ENCODE results near the gene CD99L2.
"Not testable (repeated sequence)": the region's sequence is repeated elsewhere in the genome, so short reads cannot be mapped to it uniquely, and the experiment has no call there.

Gene CD99L2

GRCh38 chrX:150849486-150849885 is 49.0 kb downstream of the CD99L2 start:
- peak; percentile 6 for DNase-seq

GRCh38 chrX:150848914-150849365 is 49.5 kb downstream of the CD99L2 start:
- peak; percentile 48 for DNase-seq

- no peak for DNase-seq
These were observed 51.4 kb downstream of the CD99L2 start for GRCh38 chrX:150847088-150847487.

- DNase-seq: no peak
These were observed 52.3 kb downstream of the CD99L2 start for GRCh38 chrX:150846130-150846529.

- no peak for DNase-seq
These were observed 53.4 kb downstream of the CD99L2 start for GRCh38 chrX:150845091-150845490.

- DNase-seq: no peak
These were observed 54.5 kb downstream of the CD99L2 start for GRCh38 chrX:150844016-150844415.

GRCh38 chrX:150842198-150842685 is 56.2 kb downstream of the CD99L2 start:
- DNase-seq: no peak

GRCh38 chrX:150841456-150842197 is 56.8 kb downstream of the CD99L2 start:
- no peak for DNase-seq

- no peak for DNase-seq
These were observed 60.6 kb downstream of the CD99L2 start for GRCh38 chrX:150837845-150838244.

- DNase-seq: no peak
These were observed 63.8 kb downstream of the CD99L2 start for GRCh38 chrX:150834695-150835094.

- no peak for DNase-seq
These were observed 64.9 kb downstream of the CD99L2 start for GRCh38 chrX:150833454-150834056.

- no peak for DNase-seq
These were observed 66.6 kb downstream of the CD99L2 start for GRCh38 chrX:150831863-150832262.

- no peak for DNase-seq
These were observed 69.7 kb downstream of the CD99L2 start for GRCh38 chrX:150828785-150829184.

GRCh38 chrX:150824352-150824751 is 74.1 kb downstream of the CD99L2 start:
- not testable (repeated sequence) for DNase-seq

GRCh38 chrX:150823826-150824225 is 74.6 kb downstream of the CD99L2 start:
- not testable (repeated sequence) for DNase-seq

- DNase-seq: no peak
These were observed 76.5 kb downstream of the CD99L2 start for GRCh38 chrX:150821971-150822370.

- DNase-seq: peak; percentile 26
These were observed 84.5 kb downstream of the CD99L2 start for GRCh38 chrX:150813922-150814321.

GRCh38 chrX:150806827-150807226 is 91.6 kb downstream of the CD99L2 start:
- no peak for DNase-seq

GRCh38 chrX:150805736-150806135 is 92.7 kb downstream of the CD99L2 start:
- no peak for DNase-seq

GRCh38 chrX:150792949-150793527 is 105.4 kb downstream of the CD99L2 start:
- no peak for DNase-seq

- no peak for DNase-seq
These were observed 108.4 kb downstream of the CD99L2 start for GRCh38 chrX:150790021-150790420.

GRCh38 chrX:150781677-150782076 is 116.8 kb downstream of the CD99L2 start:
- DNase-seq: no peak

GRCh38 chrX:150779385-150779784 is 119.1 kb downstream of the CD99L2 start:
- DNase-seq: no peak
